DND-41 (cell line): ENCODE measurements around the gene SPOCD1.

Experiments
- ATAC-seq: fragments of 200-7000 bp; cut with Tn5 transposase; 3 replicates; pipeline ENCODE4 v1.9.1; 2021; ENCODE audit warnings: low read depth; ENCODE audit not compliant: insufficient read depth
- DNase-seq: peaks from one replicate; pipeline ENCODE4 v3.0.0-alpha.2; 2020
- H2AFZ ChIP-seq: 2 replicates; pipeline ENCODE4 v1.6.0; 2012; ENCODE audit warnings: low read depth, low read length
- H3K27ac ChIP-seq: 2 replicates; pipeline ENCODE4 v1.5.1; 2012; ENCODE audit warnings: low read length, inconsistent platforms
- H3K27me3 ChIP-seq: fragments of 200-600 bp; sonication (generic); 2 replicates; pipeline ENCODE4 v1.6.0; 2012; ENCODE audit warnings: low read length, mild to moderate bottlenecking, inconsistent platforms; ENCODE audit not compliant: insufficient read depth, poor library complexity
- H3K36me3 ChIP-seq: 2 replicates; pipeline ENCODE4 v1.5.1; 2012; ENCODE audit warnings: low read length, inconsistent platforms; ENCODE audit not compliant: insufficient read depth
- H3K4me1 ChIP-seq: 2 replicates; pipeline ENCODE4 v1.5.1; 2012; ENCODE audit warnings: mild to moderate bottlenecking, low read length; ENCODE audit not compliant: insufficient read depth
- H3K4me2 ChIP-seq: 2 replicates; pipeline ENCODE4 v1.6.0; 2012; ENCODE audit warnings: mild to moderate bottlenecking, moderate library complexity, low read length, inconsistent platforms; ENCODE audit not compliant: insufficient read depth
- H3K4me3 ChIP-seq, 2 experiments: fragments of 200-600 bp in 1 of 2; shearing (Covaris generic) in 1 of 2; 2 replicates each; pipeline ENCODE4 v1.5.1; 2012 to 2016; ENCODE audit warnings: inconsistent platforms in 2 of 2, low read length in 2 of 2, mild to moderate bottlenecking in 2 of 2, low read depth in 1 of 2, moderate library complexity in 1 of 2
- H3K79me2 ChIP-seq: 2 replicates; pipeline ENCODE4 v1.6.0; 2012; ENCODE audit warnings: low read length, inconsistent platforms; ENCODE audit not compliant: insufficient read depth
- H3K9ac ChIP-seq: 2 replicates; pipeline ENCODE4 v1.6.0; 2012; ENCODE audit warnings: low read depth, mild to moderate bottlenecking, inconsistent platforms, low read length, moderate library complexity
- H3K9me3 ChIP-seq: 2 replicates; pipeline ENCODE4 v1.5.1; 2012; ENCODE audit warnings: low read length, moderate library complexity, mild to moderate bottlenecking, inconsistent platforms; ENCODE audit not compliant: insufficient read depth, severe bottlenecking
- H4K20me1 ChIP-seq: 2 replicates; pipeline ENCODE4 v1.6.0; 2012; ENCODE audit warnings: low read length; ENCODE audit not compliant: insufficient read depth
- CTCF ChIP-seq: IDR thresholded peaks from 2 replicates; pipeline ENCODE4 v1.5.1; 2012; ENCODE audit warnings: borderline replicate concordance, low read length, moderate library complexity, mild to moderate bottlenecking; ENCODE audit not compliant: poor library complexity, severe bottlenecking; ENCODE audit errors: extremely low read depth
- EZH2 ChIP-seq: IDR thresholded peaks from 3 replicates; pipeline ENCODE4 v1.6.1; 2012; ENCODE audit warnings: borderline replicate concordance, low read depth, mild to moderate bottlenecking, moderate library complexity, low read length, inconsistent platforms; ENCODE audit not compliant: severe bottlenecking

SPOCD1 gene

GRCh38 chr1:31768939-31769704 lies 46.7 kb downstream of the SPOCD1 start:
- Histone ChIP-seq H3K9ac (no peak overlapping the region), H3K27ac (no peak overlapping the region), H3K9me3 (no peaks in the 10 kb centered on the region), H3K36me3 (no peaks in the 10 kb centered on the region), H3K27me3 (peaks cover 29% of the 10 kb centered on the region), H3K4me1 (peaks cover 10% of the 10 kb centered on the region), H2AFZ (no peak overlapping the region), H3K79me2 (no peaks in the 10 kb centered on the region), H3K4me2 (no peak overlapping the region), H4K20me1 (peaks cover 8% of the 10 kb centered on the region), H3K4me3 (no peak overlapping the region)
- ATAC-seq = no peak
- DNase-seq = no peak
- TF ChIP-seq CTCF (no peak), EZH2 (no peak)

GRCh38 chr1:31768407-31768907 lies 47.4 kb downstream of the SPOCD1 start:
- Histone ChIP-seq H3K27me3 (peaks cover 32% of the 10 kb centered on the region), H2AFZ (no peak overlapping the region), H3K79me2 (no peaks in the 10 kb centered on the region), H3K36me3 (no peaks in the 10 kb centered on the region), H3K4me1 (peaks cover 13% of the 10 kb centered on the region), H3K9me3 (no peaks in the 10 kb centered on the region), H4K20me1 (peaks cover 8% of the 10 kb centered on the region), H3K4me3 (no peak overlapping the region), H3K27ac (no peak overlapping the region), H3K4me2 (no peak overlapping the region), H3K9ac (no peak overlapping the region)
- DNase-seq (no peak), ATAC-seq (no peak)
- TF ChIP-seq EZH2 (no peak), CTCF (no peak)

- ATAC-seq (no peak), DNase-seq (no peak)
- H3K27ac ChIP-seq = no peak overlapping the region
- peaks cover 26% of the 10 kb centered on the region for H3K4me1 ChIP-seq
- no peaks in the 10 kb centered on the region for H3K36me3 ChIP-seq
- no peak overlapping the region for H2AFZ ChIP-seq
- H3K4me2 ChIP-seq = no peak overlapping the region
- H3K4me3 ChIP-seq = no peak overlapping the region
- peaks cover 4% of the 10 kb centered on the region for H3K79me2 ChIP-seq
- no peak overlapping the region for H3K9ac ChIP-seq
- H3K9me3 ChIP-seq = no peaks in the 10 kb centered on the region
- TF ChIP-seq EZH2 = no peak
- TF ChIP-seq CTCF = no peak
- peaks cover 16% of the 10 kb centered on the region for H4K20me1 ChIP-seq
- peaks cover 32% of the 10 kb centered on the region for H3K27me3 ChIP-seq
These were observed 48.6 kb downstream of the SPOCD1 start for GRCh38 chr1:31767225-31767624.
